HG03196 (cell line): ENCODE measurements around the gene FNBP1.

Source experiments
- ATAC-seq: cut with Tn5 transposase; IDR thresholded peaks from one replicate; pipeline ENCODE4 v1.9.1; 2021; ENCODE audit not compliant: unreplicated experiment

The FNBP1 gene

DNA sequence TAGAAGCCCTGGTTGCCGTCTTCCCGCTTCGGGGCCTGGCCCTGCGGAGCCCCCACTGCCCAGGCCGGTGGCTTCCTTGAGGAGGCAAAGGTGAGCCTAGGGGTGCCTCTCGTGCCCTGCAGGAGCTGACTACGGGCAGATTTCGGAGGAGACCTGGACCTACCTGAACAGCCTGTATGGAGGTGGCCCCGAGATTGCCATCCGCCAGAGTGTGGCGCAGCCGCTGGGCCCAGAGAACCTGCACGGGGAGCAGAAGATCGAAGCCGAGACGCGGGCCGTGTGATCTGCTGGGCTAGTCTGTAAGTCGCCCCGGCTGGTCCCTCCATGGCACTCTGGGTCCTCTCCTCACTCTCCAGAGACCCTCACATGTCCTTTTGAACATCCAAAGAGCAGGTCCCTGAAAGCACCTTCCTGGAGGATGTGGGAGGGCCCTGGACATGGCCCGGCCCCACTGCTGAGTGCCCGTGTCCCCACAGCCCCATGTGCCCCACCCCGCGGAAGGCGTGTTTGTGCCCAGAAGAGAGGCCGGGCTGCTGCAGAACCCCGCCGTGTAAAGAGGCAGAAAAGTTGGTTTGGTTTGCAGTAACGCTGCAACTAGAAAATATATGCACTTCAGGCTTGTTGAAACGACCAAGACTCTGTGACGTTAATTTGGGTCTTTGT is 162.9 kb downstream of the FNBP1 start:
- ATAC-seq: no peak

- ATAC-seq: no peak
These were observed 163.8 kb downstream of the FNBP1 start for GRCh38 chr9:129879103-129879699.

- no peak for ATAC-seq
These were observed 164.7 kb downstream of the FNBP1 start for GRCh38 chr9:129878291-129878690.

DNA sequence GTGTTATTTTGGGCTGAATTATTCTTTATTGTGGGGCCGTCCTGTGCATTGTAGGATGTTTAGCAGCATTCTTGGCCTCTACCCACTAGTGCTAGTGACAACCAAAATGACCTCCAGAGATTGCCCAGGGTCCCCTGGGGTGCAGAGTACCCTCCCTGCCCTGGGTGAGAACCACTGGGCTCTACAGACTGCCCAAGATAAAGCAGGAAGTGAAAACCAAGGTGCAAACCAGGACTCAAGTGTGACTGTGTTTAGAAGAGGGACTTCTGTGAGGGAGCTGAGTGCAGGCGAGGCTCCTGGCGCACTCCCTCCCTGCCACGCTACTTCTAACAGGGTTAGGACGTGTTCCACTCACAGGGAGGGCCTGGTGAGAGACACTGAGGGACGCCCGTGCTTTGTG is 166.2 kb downstream of the FNBP1 start:
- no peak for ATAC-seq

GRCh38 chr9:129875687-129876395 is 167.1 kb downstream of the FNBP1 start:
- ATAC-seq: no peak

GRCh38 chr9:129875181-129875611 is 167.8 kb downstream of the FNBP1 start:
- no peak for ATAC-seq

- no peak for ATAC-seq
These were observed 168.5 kb downstream of the FNBP1 start for GRCh38 chr9:129874261-129875101.

DNA sequence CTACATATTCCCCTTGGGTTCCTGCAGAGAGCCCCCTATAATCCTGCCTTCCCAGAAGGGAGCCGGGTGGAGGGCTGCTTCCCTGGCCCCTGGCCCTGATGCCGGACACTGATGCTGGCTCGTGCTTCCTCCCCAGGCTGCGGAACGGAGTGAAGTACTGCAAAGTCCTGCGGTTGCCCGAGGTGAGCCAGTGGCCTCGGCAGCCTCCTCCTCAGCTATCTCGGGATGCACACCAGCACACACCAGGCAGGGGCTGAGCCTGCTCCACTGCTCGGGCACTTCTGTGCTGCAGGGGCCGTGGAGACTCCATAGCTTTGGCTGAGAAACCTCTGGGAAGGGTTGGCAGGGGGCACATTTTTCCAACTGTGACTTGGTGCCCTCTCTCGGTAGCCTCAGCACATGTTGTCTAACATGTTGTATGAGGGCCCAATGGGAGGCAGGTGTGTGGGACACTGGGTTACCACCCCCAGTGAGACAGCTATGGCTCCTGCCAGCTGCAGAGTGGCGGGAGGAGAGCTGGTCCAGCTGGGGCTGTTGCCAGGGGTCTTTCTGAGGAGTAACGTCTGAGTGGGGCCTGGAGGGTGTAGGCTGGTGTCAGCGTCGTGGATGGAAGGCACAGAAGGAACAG is 169.3 kb downstream of the FNBP1 start:
- ATAC-seq: no peak

GRCh38 chr9:129871046-129871445 is 171.9 kb downstream of the FNBP1 start:
- no peak for ATAC-seq

- no peak for ATAC-seq
These were observed 173.1 kb downstream of the FNBP1 start for GRCh38 chr9:129869585-129870501.

- no peak for ATAC-seq
These were observed 174.0 kb downstream of the FNBP1 start for GRCh38 chr9:129868872-129869486.

- ATAC-seq: no peak
These were observed 174.7 kb downstream of the FNBP1 start for GRCh38 chr9:129868023-129868871.

- ATAC-seq: no peak
These were observed 175.6 kb downstream of the FNBP1 start for GRCh38 chr9:129867136-129868022.

GRCh38 chr9:129866394-129867135 is 176.4 kb downstream of the FNBP1 start:
- ATAC-seq: no peak

DNA sequence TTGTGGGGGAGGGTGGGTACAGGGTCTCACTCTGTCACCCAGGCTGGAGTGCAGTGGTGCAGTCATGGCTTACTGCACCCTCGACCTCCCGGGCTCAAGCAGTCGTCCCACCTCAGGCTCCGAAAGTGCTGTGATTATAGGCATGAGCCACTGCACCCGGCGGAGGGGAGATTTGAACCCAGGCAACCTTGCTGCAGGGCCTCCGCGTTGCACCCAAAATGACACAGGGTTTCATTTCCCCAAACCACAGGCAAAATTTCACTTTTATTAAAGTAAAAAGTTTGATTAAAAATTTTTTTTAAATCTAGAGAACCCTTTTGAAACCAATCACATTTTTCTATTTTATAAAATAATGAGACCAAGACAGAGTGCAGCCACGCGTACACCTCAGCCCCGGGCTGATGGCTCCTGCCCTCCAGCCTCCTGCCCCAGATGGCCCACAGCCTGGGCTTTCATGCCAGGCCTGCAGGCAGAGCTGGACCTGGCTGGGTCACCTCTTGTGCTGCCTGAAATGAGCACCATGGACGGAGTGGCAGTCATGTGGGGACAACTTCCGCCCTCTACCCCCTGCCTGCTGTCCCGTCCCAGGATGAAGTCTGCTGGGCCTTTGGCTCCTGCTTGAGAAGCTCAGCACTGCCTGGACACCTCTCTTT is 177.2 kb downstream of the FNBP1 start:
- no peak for ATAC-seq

DNA sequence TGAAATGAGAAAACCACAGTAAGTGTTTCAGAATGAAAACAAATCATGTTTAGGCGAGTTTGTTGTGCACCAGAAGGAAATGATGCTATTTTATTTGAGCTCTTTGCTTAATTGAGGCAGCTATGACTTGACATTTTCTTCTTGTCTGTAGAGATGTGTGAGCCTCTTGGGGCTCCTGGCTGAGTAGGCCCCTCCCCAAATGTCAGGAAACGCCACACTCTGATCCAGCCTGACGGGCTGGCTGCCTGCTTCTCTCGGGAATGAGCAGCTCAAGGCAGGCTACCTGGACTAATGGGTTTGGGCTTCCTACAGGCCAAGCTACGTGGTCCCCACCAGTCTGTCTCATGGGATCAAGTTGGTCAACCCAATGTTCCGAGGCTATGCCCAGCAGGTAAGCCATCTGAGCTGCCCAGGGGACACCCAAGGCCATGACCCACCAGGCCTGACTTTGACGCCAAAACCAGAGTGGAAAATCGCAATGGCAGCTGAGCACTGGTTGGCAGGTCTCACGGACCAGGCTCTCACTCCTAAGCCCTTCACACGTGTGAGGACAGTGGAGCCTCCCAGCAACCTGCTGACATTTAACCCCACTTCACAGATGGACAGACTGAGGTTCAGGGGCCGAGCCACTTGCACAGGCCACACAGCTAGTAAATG is 177.9 kb downstream of the FNBP1 start:
- ATAC-seq: no peak
